GM21447 (cell line): ENCODE measurements around the gene SYNJ2.

Source experiments
- ATAC-seq: cut with Tn5 transposase; IDR thresholded peaks from one replicate; pipeline ENCODE4 v1.9.1; 2021; ENCODE audit not compliant: unreplicated experiment

SYNJ2 gene

DNA sequence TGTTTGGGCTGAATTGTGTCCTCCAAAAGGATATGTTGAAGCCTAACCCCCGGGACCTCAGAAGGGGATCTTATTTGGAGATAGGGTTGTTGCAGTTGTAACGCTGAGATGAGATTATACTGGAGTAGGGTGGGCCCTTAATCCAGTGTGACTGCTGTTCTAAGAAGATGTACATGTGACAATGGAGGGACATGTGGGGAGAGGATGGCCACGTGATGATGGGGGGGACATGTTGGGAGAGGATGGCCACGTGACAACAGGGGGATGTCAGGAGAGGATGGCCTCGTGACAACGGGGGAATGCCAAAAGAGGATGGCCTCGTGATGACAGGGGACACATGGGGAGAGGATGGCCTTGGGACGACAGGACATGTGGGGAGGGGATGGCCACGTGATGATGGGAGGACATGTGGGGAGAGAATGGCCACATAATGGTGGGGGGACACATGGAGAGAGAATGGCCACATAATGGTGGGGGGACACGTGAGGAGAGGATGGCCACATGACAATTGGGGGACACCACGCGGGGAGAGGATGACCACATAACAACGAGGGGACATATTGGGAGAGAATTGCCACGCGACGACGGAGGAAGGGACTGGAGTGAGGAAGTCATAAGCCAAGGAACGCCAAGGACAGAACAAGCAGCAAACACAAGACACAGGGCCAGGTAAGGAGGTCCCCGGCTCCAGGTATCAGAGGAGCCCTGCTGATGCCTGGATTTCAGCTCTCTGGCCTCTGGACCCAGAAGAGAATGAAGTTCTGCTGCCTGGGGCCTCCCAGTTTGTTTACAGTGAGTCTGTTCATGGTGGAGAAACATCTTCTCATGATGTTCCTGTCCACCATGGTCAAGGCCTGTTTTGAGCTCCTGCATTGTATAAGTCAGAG is 29.2 kb downstream of the SYNJ2 start:
- ATAC-seq: no peak

DNA sequence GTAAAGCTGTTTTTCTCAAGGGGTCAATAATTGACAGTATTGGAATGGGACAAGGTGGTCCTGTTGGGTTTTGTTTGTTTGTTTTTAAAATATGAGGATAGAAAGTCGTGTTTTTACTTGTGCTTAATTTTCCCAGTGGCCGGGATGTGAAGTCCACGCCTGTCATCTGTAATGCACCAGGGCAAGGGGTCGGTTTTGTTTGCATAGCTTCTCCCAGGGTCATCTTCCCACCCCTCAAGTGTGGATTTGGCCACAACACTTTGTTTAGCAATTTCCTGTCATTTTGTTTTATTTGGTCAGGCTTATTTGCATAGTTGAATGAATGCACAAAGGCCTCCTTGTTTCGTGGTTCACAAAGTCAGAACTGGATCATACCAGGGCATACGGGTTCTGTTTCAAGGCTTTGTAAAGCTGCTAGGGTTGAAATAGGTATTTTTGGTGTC is 29.8 kb downstream of the SYNJ2 start:
- ATAC-seq: no peak

DNA sequence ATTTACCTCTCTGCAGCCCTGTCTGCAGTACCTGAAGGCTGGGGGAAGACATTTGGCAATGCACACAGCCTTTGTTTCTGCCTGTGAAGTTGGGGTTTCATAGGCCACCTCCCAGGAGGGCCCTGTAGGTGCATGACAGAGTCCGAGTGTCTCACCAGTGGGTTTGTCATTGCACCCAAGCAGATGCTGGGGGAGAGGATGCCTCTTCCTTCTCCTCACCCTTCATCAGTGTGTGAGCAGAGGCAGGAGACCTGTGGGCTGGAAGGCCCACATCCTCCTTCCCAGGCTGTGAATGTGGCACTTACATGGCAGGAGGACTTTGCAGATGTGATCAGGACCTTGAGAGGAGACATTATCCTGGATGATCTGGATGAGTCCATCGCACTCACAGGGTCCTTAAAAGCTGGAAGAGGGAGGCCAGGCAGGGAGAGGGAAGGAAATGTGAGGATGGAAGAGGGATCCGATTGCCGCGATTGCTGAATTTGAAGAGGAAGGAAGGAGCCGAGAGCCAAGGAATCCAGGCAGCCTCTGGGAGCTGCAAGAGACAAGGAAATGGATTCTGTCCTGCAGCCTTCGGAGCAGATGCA is 30.4 kb downstream of the SYNJ2 start:
- no peak for ATAC-seq

DNA sequence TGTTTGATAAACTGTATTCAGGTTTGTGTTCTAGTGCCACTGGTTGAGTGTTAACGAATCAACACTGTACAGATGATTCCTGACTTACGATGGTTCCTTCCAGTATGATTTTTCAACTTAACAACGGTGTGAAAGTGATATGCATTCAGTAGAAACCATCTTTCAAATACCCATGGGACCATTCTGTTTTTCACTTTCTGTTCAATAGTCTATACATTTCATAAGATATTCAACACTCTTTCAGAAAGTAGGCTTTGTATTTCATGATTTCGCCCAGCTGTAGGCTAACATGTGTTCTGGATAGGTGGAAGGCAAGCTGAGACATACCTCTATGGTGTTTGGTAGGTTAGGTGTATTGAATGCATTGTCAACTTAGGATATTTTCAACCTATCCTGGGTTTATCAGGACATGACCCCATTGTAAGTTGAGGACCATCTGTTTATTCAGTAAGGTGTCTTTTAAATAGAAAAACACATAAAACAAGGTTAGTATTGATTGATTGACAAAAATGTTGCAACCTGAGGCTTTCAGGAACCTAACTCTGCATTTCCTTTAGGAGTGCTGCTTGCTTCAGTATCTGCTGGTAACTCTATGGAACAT is 32.3 kb downstream of the SYNJ2 start:
- no peak for ATAC-seq

DNA sequence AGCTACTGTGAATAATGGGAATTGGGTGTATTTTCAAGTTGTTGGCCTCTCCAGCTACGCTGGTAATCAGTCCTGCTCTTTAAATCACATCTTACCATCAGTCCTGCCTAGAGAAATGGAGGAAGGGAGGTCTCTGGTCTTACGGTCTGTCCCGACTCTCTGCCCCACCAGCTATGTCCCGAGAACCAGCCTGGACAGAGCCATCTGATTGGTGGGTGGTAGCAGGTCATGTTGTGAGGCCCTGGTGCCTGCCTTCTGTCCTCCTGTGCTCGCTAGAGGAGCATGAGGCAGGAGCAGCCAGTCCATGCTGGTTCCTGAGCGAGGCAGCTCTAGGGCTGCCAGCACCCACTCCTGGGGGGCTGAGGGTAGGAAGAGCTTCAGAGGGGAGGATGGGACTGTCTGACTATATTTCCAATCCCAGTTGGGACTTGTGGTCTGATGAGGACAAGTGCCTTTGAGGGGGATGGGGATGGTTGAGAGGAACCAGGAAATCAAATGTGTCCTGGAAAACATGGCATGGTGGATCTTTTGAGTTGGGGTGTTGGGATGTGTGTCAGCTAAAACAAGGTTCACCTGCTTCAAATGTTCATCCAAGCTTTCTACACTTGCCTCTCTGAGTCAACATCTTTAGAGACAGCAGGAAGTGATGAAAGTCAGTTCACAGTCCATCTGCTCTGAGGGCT is 33.0 kb downstream of the SYNJ2 start:
- ATAC-seq: no peak

DNA sequence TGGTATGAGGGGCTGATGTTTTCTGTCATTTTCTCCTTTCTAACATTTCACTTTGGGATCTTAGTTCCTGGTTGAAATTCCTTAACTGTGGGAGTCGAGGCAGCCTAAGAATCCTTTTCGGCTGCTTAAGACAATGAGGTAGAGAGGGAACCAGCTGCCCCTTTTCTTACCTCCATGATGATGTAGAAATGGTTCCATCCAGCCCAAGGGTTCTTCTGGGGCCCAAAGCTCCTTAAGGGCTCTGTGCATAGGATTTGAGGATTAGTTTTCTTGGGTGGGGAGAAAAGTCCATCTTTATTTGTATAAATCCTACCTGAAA is 33.5 kb downstream of the SYNJ2 start:
- no peak for ATAC-seq

DNA sequence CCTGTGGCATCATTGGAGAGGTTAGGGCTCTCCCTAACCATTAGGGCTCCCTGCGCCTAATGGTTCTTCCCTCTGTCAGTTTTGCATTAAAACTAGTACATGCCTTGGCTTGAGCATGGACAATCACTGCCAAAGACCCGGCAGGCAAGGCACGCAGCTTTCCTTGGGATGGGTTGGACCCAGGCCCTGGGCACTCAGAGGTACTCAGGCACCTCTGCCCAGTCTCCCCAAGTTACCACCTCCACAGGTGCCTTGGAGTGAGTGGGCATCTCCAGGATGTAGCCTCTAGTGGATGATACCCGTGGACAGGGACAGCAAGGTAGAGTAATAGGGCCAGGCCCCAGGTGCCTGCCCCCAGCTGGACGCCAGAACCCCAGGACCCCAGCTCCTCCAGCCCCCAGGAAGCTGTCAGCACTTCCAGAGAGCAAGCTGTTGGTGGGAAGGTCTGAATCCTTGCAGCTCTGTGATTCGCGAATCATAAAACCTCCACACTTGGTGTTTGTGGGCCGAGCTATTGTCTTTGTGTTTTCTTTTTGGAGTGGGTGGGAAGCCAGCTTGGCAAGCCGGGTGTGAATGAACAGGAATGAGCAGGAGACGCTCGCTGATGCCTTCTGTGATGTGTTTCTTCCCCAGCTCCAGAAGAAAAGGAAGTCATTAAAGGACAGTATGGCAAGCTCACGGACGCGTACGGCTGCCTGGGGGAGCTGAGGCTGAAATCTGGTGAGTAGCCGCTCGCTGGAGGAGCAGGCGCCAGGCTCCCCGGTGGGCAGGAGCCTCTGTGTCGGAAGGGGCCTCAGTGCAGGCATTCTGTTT is 35.1 kb downstream of the SYNJ2 start:
- ATAC-seq: no peak

DNA sequence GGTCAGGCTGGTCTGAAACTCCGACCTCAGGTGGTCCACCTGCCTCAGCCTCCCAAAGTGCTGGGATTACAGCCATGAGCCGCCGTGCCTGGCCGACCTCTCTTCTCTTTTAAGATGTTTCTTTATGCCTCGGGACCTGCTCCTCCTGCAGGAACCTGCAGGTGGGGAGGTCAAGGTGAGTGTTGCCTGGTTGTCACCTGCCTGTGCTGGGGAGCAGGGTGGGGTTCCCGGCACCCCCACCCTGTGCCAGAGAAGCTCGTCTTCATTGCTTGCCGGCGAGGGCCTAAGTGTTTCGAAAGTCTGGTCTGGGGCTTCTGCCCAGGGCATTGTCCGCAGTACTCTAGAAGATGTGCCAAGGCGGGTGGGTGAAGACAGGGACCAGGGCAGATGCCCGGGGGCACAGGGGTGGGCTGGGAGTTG is 36.0 kb downstream of the SYNJ2 start:
- no peak for ATAC-seq

DNA sequence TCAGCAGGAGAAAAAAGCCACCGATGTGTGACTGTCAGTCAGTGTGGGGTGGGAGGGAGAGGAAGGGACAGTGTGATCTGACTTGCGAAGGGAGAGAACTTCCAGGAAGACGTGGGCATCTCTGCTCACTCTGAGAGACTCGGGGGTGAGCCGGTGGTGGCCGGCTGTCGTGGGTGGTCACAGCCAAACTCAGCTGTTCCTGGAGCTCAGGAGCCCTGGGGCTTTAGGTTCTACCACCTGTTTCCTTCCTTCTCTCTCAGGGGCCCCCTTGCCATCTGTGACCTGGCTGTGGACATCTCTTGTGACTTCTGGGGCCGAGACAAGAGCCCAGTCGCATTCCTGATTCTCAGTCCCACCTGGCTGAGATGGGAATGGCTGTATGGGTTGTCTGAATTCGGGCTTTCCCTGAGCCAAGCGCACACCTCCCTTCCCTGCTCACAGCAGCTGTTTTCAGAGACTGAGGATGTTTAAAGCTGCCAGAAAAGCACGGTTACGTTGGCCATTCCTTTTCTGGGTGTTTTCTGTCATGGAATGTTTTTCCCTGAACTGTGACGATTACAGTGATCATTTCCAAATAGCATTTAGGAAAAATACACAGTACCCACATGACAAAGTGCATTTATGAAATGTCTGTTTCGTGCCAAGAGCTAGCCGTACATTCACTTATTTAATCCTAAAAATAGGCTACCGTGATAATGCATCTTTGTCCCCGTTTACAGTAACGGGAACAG is 36.5 kb downstream of the SYNJ2 start:
- ATAC-seq: no peak

DNA sequence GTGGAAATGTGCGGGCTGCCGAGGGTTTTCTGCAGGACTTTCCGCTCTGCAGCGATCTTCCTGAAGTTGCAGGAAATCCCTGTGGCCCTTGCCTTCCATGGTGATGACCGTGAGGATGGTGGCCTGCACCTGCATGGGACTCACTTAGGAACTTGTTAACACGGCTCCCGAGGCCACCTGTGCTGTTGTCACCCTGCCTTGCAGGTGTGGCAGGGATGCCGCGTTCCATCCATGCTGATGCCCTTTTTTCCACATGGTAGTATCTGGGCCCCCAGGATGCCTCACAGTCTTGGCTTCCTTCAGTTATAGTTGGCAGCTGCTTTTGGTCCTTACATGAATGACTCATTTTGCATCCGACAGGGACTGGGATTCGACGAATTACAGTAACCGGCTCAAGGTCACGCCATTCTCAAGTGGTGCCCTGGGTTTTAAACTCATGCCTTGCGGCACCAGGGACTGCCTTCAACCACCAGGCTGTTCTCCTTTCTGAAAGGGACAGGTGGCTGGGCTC is 37.2 kb downstream of the SYNJ2 start:
- no peak for ATAC-seq

DNA sequence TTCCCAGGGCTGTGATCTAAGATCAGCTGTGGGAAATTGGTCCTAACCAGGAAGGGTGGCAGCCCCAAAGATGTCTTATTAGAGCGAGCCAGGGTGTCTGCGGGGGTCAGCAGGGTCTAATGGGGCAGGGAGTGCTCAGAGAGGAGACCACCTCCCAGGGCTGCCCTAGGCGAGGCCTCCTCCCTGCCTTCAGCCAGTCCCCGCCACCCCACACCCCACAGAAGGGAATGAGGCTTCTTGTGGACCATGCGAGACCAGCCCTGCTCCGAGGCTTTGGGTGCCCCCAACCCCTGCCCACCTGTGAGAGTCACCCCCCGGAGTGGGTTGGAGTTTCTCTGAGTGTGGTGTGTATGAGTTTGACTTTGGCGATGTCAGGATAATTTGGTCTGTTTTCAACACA is 37.8 kb downstream of the SYNJ2 start:
- no peak for ATAC-seq

DNA sequence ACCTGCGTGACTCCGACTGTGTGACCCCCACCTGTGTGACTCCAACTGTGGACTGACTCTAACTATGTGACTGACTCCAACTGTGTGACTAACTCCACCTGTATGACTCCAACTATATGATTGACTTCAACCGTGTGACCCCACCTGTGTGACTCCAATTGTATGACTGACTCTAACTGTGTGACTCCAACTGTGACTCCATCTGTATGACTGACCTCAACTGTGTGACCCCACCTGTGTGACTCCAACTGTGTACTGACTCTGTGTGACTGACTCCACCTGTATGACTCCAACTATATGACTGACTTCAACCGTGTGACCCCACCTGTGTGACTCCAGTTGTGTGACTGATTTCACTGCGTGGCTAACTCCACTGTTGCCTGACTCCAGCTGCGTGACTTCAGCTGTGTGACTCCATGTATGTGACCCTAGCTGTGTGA is 38.6 kb downstream of the SYNJ2 start:
- ATAC-seq: no peak

DNA sequence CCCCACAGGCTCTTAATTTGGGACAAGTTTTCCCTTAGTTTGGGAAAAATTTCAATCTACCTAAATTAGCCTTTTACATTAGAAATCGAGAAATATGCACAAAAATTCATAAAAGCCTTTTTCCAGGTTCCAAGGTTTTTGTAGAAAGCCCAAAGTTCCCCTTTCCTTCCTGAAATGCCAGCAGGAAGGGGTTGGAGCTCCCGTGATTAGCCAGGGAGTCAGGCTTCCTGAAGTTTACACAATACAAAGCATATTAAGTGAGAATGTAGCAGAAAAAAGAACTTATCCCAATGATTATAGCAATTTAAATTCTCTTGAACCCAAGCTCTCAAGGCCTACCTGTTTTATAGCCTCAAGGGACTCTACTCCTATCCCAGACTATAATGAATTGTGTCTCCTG is 39.1 kb downstream of the SYNJ2 start:
- ATAC-seq: no peak

DNA sequence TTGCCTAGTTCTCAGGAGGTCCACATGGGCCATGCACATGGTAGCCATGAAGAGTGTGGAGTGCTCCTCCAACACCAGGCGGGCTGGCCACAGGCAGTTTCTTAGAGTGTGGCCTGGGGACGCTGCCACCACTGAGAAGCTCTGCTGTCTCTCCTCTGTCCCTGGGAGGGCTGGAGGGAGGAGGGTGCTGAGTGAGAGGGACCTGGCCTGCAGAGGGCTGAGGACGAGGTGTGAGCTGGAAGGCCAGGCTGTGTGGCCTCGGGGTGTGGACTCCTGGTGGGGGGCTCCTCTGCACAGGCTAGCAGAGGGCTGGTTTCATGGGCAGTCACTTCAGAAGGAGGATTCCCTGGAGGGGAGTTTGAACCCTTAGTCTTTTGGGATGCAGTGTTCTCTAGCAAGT is 39.7 kb downstream of the SYNJ2 start:
- no peak for ATAC-seq

DNA sequence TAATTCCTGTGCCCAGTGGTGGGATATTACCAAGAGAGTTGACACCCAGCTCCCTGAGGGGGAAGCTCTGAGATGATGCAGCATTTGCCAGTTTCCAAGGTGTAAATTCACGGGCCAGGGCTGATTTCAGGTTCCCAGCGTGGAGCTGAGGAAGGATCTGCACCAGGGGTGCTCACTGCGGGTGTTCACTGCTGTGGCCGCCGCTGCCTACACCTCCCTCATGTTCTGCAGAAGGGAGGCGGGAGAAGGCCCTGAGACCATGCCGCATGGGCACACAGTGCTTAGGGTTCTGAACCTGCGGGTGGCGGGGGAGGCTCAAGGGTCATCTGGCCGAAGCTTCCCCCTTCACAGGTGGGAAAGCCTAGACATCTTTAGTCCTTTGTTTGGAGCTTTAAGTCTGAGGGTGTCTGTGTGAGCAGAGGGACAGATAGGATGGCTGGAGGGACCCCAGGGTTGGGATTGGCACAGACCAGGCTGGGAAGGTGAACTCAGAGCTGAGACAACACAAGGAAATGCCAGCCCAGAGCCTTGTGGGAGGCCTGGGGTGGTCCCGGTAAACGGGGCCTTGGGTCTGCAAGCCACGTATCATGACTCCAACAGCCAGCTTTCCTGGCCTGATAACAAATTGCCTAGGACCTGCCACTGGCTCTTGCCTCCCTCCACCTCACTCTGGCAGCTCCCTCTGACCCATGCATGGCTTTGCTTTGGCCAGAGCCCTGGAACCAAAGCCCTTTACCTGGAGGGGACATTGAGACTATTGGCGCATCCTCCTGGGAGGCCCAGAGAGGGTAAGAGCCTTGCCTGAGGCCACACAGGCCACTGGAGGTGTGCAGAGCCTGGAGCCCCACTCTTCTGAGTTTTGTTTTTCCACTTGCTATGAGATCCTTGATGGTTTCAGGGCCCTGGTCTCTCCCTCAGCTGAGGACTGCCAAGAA is 40.4 kb downstream of the SYNJ2 start:
- ATAC-seq: no peak

DNA sequence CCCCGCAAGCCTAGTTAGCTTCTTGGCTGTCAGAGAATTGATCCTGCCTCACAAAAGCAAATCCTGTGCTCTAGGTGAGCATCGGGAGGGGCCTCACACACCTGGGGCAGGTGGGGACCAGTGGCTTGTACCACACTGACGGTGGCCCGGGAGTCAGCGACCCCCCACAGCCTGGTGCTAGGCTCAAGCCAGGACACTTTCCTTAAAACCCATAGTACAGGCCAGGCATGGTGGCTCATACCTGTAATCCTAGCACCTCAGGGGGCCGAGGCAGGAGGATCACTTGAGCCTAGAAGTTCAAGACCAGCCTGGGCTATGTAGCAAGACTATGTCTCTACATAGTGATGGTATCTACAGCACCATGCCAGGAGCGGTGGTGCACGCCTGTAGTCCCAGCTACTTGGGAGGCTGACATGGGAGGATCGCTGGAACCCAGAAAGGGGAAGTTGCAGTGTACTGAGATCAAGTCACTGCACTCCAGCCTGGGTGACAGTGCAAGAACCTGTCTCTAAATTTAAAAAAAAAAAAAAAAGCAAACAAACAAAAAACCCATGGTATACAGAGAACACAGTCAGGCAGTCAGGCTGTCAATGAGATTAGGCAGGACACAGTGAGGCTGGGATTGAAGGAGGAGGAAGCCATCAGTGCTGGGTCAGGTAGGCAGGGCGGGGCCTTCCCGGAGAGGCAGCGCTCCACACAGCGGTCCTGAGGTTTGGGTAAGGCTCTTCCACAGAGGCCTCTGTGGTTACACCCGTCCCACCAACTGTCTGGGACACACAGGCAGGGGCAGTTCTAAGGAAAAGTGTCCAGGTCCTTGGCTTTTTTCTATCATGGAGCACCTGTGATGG is 41.3 kb downstream of the SYNJ2 start:
- no peak for ATAC-seq

DNA sequence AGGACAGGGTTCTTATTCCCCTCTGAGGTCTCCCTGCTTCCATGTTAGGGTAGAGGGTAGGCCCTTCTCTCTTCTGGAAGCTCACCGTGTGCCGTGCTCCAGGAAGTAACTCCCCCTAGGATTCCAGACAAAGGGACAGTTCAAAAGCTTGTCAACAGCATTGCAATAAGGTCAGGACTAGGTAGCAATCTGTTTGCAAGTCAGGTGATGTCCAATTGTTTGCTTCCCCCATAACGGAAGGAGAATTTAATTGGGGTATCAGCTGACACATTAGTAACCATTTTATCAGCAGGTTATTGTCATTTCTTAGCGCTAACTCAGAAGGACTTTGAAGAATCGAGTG is 41.9 kb downstream of the SYNJ2 start:
- no peak for ATAC-seq
